HG02943 (cell line): ENCODE measurements around the gene GRHPR.
"Not testable (repeated sequence)": the region's sequence is repeated elsewhere in the genome, so short reads cannot be mapped to it uniquely, and the experiment has no call there.

Source experiments
- ATAC-seq: cut with Tn5 transposase; IDR thresholded peaks from one replicate; pipeline ENCODE4 v1.9.1; 2021; ENCODE audit warnings: mild to moderate bottlenecking, low read depth, moderate library complexity; ENCODE audit not compliant: unreplicated experiment

GRHPR gene

DNA sequence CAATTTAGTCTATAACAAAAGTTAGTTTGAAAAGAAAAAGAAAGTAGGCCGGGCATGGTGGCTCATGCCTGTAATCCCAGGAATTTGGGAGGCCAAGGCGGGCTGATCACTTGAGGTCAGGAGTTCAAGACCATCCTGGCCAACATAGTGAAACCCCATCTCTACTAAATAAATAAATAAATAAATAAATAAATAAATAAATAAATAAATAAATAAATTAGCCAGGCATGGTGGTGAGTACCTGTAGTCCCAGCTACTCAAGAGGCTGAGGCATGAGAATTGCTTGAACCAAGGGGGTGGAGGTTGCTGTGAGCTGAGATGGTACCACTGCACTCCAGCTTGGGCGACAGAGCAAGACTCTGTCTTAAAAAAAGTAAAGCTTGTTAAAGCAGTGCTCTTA, 24.5 kb upstream of the GRHPR start:
- ATAC-seq: not testable (repeated sequence)

DNA sequence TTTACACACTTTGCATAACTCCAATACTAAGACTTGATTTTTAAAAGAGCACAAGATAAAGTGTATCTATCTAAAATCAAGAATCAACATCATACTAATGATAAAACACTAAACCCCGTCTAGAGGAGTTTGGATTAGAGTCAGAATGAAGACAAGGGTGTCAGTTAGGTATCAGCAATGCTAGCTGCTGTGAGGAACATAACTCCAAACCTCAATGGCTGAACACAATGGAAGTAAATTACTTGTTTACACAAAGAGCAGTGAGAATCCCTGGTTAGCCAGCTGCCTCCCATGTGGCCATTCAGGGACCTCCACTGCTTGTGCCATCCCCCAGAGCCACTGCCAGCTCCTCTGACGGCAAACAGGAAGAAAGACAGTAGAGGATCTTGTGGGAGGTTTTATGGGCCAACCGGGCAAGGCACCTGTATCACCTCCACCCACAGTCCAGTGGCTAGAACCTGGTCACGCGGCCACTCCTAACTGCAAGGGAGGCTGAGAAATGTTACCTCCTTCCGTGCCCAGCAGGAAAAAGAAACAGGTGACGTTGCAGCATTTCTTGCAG, 24.0 kb upstream of the GRHPR start:
- ATAC-seq: no peak

DNA sequence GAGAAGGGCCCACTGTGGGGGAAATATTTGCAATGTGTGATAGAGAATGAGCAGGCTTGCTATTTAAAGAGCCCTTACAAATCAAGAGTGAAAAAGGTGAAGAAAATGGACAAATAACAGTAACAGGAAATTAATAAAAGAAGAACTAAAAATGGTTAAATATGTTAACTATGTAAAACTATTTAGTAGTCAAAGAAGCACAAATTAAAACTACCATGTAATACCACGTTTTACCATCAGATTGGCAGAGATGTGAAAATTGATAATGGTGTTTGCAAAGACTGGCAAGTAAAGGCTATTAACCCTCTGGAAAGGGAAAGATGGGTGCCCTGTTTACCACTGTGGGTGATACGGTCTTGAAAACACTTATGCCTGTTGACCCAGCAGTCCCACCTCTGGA, 23.2 kb upstream of the GRHPR start:
- no peak for ATAC-seq

DNA sequence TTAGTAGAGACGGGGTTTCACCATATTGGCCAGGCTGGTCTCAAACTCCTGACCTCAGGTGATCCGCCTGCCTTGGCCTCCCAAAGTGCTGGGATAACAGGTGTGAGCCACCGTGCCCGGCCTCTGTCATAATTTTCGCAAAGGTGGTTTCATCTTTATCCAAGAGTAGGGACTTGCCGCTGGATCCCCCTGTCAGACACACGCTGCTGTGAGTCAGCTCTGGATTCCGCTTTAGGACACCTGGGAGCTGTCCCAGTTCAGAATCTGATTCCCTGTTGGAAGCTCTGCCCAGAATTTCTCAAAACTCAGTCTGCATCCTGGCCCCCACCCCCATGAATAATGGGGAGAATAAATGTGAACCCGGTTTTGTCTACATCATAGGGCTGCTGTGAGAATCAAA, 17.9 kb upstream of the GRHPR start:
- no peak for ATAC-seq

DNA sequence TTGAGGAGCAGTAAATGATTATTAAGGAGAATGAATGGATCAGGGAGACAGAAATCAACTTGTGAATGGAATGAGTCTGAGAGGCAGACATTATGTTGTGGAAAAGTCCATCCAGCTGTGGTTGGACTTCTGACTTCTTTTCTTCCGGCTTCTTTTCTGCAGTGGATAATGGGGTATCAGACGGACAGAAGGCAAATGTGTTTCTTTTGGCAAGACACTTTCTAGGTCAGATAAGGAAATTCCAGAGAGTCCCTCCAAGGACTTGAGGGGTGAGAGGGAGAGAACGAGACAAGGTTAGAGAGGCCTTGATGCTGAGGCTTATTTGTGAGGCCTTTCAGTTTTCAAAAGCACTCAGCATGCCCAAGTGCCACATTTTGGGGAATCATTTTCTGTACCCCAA, 17.1 kb upstream of the GRHPR start:
- no peak for ATAC-seq

DNA sequence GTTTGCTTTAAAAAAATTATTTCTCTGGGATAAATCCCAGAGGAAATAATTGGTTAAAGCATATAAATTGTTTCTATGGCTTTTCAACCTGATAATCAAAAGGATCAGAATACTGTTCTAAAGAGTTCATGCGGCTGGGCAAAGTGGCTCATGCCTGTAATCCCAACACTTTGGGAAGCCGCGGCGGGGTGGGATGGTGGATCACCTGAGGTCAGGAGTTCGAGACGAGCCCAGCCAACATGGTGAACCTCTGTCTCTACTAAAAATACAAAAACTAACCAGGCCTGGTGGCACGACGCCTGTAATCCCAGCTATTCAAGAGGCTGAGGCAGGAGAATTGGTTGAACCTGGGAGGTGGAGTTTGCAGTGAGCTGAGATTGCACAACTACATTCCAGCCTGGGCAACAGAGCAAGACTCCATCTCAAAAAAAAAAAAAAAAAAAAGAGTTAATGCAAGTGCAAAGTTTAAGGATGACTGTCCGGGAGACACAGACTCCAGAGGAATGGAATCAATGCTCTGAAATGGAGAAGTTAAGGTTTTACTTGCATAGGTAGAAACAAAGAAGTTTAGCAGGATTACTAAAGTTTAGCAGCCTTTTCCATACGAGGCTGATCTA, 16.6 kb upstream of the GRHPR start:
- no peak for ATAC-seq

DNA sequence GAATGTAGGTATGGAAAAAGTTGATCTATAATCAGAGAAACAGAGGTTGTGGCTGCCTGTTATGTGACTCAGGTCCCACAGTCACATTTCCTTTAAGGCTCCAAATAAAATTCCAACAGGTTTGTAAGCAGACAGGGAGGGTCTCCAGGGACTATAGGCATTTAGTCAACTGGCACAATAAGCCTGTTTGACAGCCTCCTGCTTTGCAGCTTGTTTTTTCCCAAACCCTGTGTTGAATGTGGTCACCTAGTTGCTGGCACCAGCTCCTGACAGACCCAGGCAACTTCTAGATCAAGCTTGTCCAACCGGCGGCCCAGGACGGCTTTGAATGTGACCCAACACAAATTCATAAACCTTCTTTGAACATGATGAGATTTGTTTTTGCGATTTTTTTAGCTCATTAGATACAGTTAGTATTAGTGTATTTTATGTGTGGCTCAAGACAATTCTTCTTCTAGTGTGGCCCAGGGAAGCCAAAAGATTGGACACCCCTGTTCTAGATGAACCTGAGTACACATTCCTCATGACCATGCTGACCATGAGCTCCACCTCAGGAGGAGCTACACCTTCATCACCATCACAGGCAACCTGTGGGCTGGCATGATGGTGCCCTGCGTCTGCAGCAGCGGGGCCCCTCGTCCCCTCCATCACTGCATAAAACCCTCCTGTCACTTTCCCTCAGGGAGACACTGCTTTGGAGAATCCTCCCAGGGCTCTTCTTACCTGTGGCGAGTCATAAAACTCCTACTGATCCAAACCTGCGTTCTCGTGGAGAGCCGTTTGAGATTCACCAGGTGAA, 15.7 kb upstream of the GRHPR start:
- ATAC-seq: no peak

DNA sequence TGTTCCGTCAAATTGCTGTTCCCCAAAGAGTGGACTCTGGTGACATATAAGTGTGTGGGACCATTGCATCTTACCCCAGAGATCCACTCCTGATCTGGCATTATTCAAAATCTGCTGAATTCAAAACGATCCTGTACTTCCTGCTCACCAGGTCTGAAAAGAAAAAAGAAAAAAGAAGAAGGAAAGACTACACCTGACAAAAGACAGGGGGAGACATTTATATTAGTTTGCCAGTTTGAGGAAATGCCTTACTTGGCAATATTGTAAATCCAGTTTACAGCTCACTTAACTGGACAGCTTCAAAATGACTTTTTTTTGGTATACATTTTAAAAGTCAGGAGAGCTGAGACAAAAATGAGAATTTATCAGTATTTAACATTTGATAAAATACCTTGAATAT, 15.0 kb upstream of the GRHPR start:
- no peak for ATAC-seq

DNA sequence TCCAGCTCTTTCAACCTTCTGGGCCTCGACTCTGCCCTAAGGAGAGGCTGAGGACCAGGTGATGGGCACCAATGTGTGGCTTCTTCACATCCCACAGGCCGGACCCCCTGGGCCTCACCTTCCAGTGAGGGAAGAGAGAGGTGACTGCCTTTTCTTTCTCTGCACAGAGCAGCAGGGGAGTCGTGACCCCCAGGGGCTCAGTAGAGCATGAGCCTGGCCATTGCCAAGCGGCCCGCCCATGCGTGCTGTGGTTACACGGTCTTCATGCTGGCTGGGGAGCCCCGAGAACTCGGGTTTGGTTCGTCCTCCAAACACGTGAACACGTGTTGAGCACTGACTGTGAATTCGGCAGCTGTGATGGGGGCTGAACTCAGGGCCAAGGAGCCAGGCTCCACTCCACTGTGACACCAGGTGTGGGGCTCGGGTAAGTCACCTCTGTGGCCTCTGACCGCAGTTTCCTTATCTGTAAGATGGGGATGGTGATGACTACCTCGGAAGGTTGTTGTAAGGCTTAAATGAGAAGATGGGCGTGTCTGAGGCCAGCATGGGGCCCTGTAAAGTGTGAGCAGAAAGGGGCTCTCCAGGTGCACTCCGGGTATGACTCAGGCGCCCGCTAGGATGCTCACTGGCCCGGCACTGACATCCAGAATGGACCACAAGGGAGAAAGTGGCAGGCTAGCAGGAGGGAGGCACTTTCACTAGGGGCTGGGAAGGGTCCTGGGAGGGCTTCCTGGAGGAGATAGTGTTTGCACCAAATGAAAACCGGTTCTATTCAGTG, 13.4 kb upstream of the GRHPR start:
- peak; percentile 90 for ATAC-seq

DNA sequence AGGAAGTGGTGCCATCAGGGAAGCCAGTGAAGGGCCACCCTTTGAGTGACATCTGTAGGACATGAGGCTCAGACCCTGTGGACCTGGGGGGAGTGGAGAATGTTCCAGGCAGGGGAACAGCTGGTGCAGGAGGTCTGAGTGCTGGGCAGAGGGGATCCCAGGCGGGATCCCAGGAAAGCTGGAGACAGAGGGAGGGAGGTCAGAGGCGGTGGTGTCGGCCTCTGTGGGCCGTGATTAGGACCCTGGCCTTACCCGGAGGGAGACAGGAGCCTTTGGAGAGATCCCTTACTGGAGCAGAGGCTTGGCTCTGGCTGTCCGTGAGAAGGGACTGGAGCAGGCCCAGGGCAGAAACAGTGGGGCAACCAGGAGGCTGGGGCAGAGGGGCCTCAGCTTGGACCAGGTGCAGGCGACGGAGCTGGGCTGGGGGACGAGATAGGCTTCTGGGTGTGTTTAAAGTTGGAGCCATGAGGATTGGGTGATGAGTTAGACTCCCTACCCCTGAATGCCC, 12.1 kb upstream of the GRHPR start:
- ATAC-seq: no peak

DNA sequence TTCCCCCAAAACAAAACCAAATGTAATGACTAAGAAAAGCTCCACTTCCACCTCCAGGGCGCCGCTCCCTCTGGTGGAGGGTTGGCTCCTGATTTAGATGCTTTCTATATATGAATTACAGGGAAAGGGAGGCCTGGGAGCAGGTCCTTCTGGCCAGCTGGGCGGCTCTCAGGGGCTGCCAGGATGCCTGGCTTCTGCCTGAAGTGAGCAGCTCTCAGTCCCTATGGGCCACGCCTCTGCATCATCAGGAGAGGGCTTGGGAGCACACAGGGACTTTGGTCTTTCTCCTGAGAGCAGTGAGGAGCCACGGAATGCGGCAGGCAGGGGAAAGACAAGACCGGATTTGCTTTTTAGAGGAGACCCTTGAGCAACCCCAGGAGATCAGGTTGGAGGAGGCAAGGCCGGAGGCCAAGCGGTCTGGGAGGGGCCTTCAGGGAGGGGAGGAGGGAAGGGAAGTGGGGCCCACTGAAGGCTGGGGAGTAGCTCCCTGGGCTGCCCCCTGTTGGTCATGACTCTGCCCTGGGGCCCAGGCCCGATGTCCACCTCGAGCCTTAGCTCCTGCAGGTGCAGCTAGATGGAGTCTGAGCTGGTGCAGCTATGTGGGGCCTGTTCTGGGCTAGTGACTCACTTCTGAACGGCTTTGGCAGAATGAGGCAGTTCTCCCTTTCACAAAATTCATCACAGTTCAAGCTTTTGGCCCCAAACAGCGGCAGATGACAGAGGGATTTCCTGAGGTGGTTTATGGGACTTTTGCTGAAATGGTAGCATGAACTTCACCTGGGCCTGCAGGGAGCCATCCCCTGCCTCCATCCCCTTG, 11.3 kb upstream of the GRHPR start:
- no peak for ATAC-seq

DNA sequence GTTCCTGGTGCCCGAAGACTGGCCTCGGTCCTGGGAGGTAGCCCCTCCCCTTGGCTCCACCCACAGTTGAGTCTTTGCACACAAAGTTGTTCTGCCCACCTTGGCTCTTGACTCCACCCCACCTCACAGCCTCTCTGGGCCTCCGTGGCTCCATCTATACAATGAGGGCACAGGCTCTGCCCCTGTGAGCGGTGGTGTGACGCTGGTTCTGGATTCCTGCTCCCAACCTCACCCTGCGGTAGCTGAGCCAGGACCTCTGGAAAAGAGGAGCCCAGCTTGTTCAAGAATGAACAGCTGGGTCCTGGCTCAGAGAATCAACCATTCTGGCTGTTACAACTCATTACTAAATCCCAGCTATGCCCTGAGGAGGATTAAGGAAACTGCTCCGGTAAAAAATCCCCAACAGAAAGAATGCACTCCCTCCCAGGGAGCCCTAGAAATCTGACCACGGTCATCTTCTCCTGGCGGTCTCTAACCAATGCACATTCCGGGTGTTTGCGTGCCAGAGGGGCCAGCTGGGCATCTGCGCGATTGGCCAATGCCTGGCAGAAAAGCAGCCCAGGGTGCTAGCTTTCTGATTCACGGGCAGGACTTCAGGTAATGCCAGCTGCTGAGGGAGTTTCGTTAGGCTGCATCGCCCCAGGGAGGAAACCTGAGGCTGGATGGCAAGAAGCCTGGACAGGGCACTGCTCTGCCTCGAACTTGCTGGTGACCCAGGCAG, 9.9 kb upstream of the GRHPR start:
- no peak for ATAC-seq

DNA sequence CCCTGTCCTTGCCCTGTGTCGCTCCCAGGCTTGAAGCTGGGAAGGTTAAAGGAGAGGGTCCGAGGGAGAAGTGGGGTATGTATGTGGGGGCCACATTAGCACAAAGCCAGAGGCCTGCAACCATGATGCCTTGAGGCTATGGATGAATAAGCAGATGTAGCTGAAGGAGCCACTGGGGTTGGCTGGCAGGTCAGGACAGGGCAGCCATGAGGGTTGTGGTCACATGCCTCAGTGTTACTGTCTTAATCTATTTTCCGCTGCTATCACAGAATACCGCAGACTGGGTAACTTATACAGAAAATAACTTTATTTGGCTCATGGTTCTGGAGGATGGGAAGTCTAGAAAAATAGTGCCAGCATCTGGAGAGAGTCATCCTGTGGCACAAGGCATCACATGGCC, 9.2 kb upstream of the GRHPR start:
- ATAC-seq: no peak

DNA sequence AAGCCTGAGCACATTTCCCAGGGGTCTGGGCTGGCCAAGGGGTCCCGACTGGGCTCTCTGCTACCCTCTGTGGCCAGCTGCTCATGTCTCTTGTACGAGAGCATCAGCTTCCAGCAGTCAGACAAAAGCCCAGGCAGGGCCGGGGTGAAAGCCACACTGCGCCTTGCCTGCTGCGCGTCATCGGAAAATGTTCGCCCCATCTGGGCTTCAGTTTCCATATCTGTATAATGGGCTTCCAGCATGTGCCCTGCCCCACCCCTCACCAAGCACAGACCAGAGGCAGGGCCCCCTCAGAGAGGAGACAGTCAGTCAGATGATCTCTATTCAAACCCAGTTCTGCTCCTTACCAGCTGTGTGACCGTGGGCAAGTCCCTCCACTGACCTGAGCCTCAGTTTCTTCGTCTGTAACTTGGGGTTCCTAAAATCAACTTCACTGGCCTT, 8.0 kb upstream of the GRHPR start:
- ATAC-seq: no peak

DNA sequence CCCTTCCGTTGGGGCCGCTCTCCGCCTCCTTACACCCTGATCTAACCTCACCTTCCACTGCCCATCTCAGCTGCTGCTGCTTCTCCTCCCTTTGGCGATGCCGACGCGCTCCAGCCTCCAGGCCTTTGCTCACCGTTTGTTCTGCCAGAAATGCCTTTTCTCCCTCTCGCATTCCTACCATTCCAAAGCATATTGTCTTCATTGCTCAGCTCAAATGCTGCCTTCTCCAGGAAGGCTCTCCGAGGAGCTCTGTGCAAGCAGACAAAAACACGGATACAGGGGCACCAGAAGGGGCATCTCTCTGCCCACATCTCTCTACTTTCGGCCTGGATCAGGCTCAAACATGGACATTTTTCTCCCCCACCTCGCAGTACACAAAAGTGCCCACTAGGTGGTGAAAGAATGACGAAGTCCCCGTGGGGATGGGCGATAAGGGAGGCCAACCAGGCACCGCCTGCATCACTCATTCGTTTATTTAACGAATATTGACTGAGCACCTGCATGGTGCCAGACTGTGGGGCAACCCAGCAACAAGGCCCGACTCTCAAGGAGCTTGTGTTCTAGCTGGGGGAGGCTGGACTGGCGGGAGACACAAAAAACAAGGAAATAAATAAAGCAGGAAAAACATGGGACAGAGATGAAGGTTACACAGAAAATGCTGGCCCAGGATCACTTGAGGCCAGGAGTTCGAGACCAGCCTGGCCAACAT, 7.3 kb upstream of the GRHPR start:
- ATAC-seq: no peak

DNA sequence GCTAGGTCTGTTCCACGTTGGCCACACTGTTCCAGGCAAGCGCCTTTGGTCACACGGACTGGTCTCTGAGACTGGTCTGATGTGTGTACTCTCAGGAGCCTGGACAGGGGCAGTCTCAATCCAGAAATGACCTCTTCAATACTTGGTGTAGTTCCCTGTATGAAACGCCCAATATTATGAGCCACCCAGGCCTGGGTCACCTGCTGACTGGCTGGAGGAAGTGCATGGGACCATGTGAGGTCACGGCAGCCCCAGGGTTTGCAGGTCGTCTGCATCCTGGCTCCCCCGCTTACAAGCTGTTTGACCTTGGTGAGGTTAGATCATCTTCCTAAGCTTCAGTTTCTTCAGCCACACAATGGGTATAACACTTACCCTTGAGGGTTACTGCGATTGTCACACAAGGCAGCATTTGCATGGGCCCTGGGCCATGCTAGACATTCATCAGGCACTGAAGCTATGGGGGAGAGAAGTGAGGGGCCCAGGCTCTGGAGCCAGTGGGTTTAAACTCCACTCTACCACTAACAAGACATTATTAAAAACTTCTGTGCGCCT, 5.2 kb upstream of the GRHPR start:
- ATAC-seq: no peak

DNA sequence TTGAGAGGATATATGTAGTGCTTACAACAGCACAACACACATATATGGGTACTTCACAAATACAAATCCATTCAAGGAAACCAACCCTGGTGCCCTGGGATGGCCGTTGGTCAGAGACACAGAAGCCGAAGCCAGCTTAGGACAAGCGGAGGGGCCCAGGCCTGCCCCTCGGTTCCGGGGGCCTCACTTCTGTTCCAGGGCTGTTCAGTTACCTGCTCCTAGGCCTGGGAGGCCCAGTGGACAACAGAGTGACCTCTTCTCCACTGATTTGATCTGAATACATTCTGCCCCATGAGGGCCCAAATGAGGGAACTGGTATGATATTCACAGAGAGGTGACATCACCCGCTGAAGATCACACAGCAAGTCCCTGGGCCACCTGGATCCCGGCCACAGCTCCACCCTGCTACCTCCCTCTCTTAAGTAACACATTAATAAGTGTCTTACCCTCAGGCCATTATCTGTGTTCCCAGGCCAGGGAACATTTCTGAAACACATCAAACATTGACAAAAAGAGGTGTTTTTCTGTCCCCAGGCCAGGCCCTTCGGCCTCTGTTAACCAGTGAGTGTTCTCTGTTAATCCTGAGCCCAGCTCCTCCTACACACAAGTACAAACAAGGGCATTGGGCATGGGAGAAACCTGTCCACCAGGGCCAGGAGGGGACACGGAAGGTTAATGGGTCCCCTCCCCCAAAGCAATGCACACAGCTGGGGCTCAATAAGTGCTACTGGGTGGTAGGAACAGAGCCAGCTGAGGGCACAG, 4.5 kb upstream of the GRHPR start:
- no peak for ATAC-seq

DNA sequence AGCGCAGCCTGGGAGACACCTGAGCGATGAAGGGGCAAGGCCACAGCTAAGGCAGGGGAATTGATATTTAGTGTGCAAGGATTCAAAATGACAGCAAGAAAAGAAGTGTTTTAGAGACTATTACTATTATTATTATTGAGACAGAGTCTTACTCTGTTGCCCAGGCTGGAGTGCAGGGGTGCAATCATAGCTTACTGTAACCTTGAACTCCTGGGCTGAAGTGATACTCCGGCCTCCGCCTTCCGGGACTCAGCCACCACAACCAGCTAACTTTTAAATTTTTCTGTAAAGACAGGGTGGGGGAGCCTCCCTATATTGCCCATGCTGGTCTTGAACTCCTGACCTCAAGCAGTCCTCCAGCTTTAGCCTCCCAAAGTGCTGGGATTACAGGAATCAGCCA, 3.3 kb upstream of the GRHPR start:
- ATAC-seq: no peak
